Kidney (tissue), 14 donors: Measurements from ENCODE around the gene UBE2D4. TPM values are rescaled to one million over a fixed set of nuclear protein-coding genes. Genes with fewer than 3 reads are reported as not detected.
A peak's percentile ranks its signal among the peaks of the same experiment; 100 is the strongest.
"Not testable (repeated sequence)": the region's sequence is repeated elsewhere in the genome, so short reads cannot be mapped to it uniquely, and the experiment has no call there.

Source experiments
- DNase-seq, 5 donors: peaks; one replicate each; pipeline ENCODE4 v3.0.0-alpha.2; 2013 to 2020
- FAIRE-seq: peaks from 2 replicates; lab custom pipeline; 2012; peaks lifted over from hg19 to GRCh38; lab: Jason Lieb, UNC
- H3K27ac ChIP-seq, 2 donors: one replicate each; pipeline ENCODE4 v1.7.0; 2013; ENCODE audit warnings: low read depth in 2 of 2, low read length in 2 of 2, inconsistent platforms in 1 of 2
- H3K27me3 ChIP-seq: one replicate; pipeline ENCODE4 v1.7.1; 2013; ENCODE audit warnings: low read length, inconsistent platforms; ENCODE audit not compliant: control insufficient read depth, insufficient read depth
- H3K36me3 ChIP-seq, 3 donors: one replicate each; pipeline versions ENCODE4 v1.7.0 to v1.7.1; 2013; ENCODE audit warnings: low read length in 3 of 3, control low read depth in 1 of 3, inconsistent platforms in 1 of 3; ENCODE audit not compliant: insufficient read depth in 3 of 3, control insufficient read depth in 2 of 3
- H3K4me1 ChIP-seq, 3 donors: one replicate each; pipeline versions ENCODE4 v1.7.0 to v1.7.1; 2013; ENCODE audit warnings: low read length in 3 of 3, inconsistent platforms in 1 of 3, low read depth in 1 of 3; ENCODE audit not compliant: control insufficient read depth in 2 of 3, insufficient read depth in 2 of 3
- H3K4me3 ChIP-seq, 3 donors: one replicate each; pipeline versions ENCODE4 v1.7.0 to v1.8.1; 2013; ENCODE audit warnings: low read length in 3 of 3, control low read depth in 1 of 3, inconsistent platforms in 1 of 3
- H3K9ac ChIP-seq, 3 donors: one replicate each; pipeline versions ENCODE4 v1.7.0 to v1.7.1; 2013; ENCODE audit warnings: low read length in 3 of 3, control low read depth in 1 of 3, inconsistent platforms in 1 of 3
- H3K9me3 ChIP-seq, 3 donors: one replicate each; pipeline versions ENCODE4 v1.7.0 to v1.7.1; 2013; ENCODE audit warnings: low read length in 3 of 3, control low read depth in 1 of 3, inconsistent platforms in 1 of 3; ENCODE audit not compliant: control insufficient read depth in 2 of 3, insufficient read depth in 1 of 3
- CTCF ChIP-seq: IDR thresholded peaks from 3 replicates; pipeline ENCODE4 v1.5.1; 2012; ENCODE audit warnings: mild to moderate bottlenecking, moderate library complexity, borderline replicate concordance; ENCODE audit not compliant: insufficient read depth; ENCODE audit errors: extremely low read depth
- intact Hi-C: fragments of 100-400 bp; cut with DNase I; formaldehyde crosslinking; loops from one replicate; pipeline ENCODE4 v1.11.1; 2022
- polyA plus RNA-seq: library from polyadenylated mRNA; stranded (reverse); fragments of 350-450 nt; fragmentation: Illumina TruSeq; extraction: RNeasy Lipid Tissue Mini Kit (QIAGEN cat#74804); gene quantifications from one replicate; pipeline ENCODE4 v1.2.3, GENCODE V29; 2014; ENCODE audit warnings: low read depth, low replicate concordance; ENCODE audit not compliant: insufficient read depth
- total RNA-seq: library from RNA; stranded (reverse); fragmentation: NEBNext Ultra II Directional; extraction: Animal tissue kit (Norgen Biotek cat#: 25700); gene quantifications from one replicate; pipeline ENCODE4 v1.2.1, GENCODE V29; 2021
- donor health status: control.
- donor health status: control.
- donor health status: control.
- donor health status: control.
- donor health status: control.
- donor health status: DM: yes; HTN: yes; CAD: no.
- donor health status: Normal renal cell carcinoma (clear cell type).

UBE2D4 gene
- total and polyA plus RNA-seq, 2 donors from 2014 or later: 21.4 to 27.8 TPM

- H3K4me1 ChIP-seq: no peaks in the 10 kb centered on the region
- DNase-seq (no peak), FAIRE-seq (no peak)
- TF ChIP-seq CTCF: no peak
- H3K36me3 ChIP-seq: no peaks in the 10 kb centered on the region
- no peak overlapping the region for H3K4me3 ChIP-seq
- no peak overlapping the region for H3K27ac ChIP-seq
- no peaks in the 10 kb centered on the region for H3K27me3 ChIP-seq
- intact Hi-C loops: no loop called here
- H3K9ac ChIP-seq: no peak overlapping the region
- H3K9me3 ChIP-seq: no peaks in the 10 kb centered on the region
These were observed 51.3 kb downstream of the UBE2D4 start for GRCh38 chr7:43977525-43977924.

GRCh38 chr7:43978102-43978501 is 51.9 kb downstream of the UBE2D4 start:
- H3K9me3 ChIP-seq, H3K27ac ChIP-seq, intact Hi-C loops, H3K27me3 ChIP-seq, DNase-seq, H3K4me3 ChIP-seq, FAIRE-seq, H3K4me1 ChIP-seq, H3K36me3 ChIP-seq, H3K9ac ChIP-seq: not testable (repeated sequence)

GRCh38 chr7:43982848-43983247 is 56.6 kb downstream of the UBE2D4 start:
- H3K27ac ChIP-seq, H3K4me1 ChIP-seq, FAIRE-seq, intact Hi-C loops, H3K9ac ChIP-seq, H3K36me3 ChIP-seq, H3K9me3 ChIP-seq, DNase-seq, H3K27me3 ChIP-seq, H3K4me3 ChIP-seq: not testable (repeated sequence)

- H3K27ac ChIP-seq, intact Hi-C loops, H3K9ac ChIP-seq, H3K27me3 ChIP-seq, FAIRE-seq, DNase-seq, H3K36me3 ChIP-seq, H3K4me1 ChIP-seq, H3K9me3 ChIP-seq, H3K4me3 ChIP-seq: not testable (repeated sequence)
These were observed 57.5 kb downstream of the UBE2D4 start for GRCh38 chr7:43983736-43984135.

- H3K4me3 ChIP-seq, H3K4me1 ChIP-seq, H3K27ac ChIP-seq, H3K36me3 ChIP-seq, intact Hi-C loops, H3K9ac ChIP-seq, FAIRE-seq, H3K9me3 ChIP-seq, H3K27me3 ChIP-seq: not testable (repeated sequence)
- peak; percentile 57 to 85 (median 74) for DNase-seq
- peak; percentile 61 for TF ChIP-seq CTCF
These were observed 59.9 kb downstream of the UBE2D4 start for GRCh38 chr7:43985904-43986864.

- H3K27me3 ChIP-seq, FAIRE-seq, H3K27ac ChIP-seq, DNase-seq, H3K4me3 ChIP-seq, H3K9ac ChIP-seq, H3K9me3 ChIP-seq, intact Hi-C loops, H3K36me3 ChIP-seq, H3K4me1 ChIP-seq: not testable (repeated sequence)
These were observed 61.2 kb downstream of the UBE2D4 start for GRCh38 chr7:43987476-43987875.
